Mammary epithelial cell (primary cell): ENCODE data around the gene B4GALNT1.

Source experiments
- CTCF ChIP-seq, 2 donors: IDR thresholded peaks in 1 of 2; conservative IDR thresholded peaks in 1 of 2; 2 replicates each; pipeline ENCODE4 v1.5.1; 2011 to 2012; ENCODE audit warnings: inconsistent platforms in 2 of 2, low read length in 2 of 2, mild to moderate bottlenecking in 2 of 2, control low read depth in 1 of 2, low read depth in 1 of 2; ENCODE audit not compliant: insufficient read depth in 1 of 2; ENCODE audit errors: extremely low read depth in 1 of 2
- EZH2 ChIP-seq: IDR thresholded peaks from 2 replicates; pipeline ENCODE4 v1.6.1; 2012; ENCODE audit warnings: low read length, inconsistent platforms, borderline replicate concordance

GRCh38 chr12:57620936-57621496 is 12.0 kb downstream of the B4GALNT1 start:
- TF ChIP-seq EZH2 (no peak), CTCF (conservative IDR thresholded peaks at IDR 0.05 in 1 of 2, IDR thresholded peaks at IDR 0.05 in 1 of 2; ENCODE audit: extremely low read depth in 1 of 2, insufficient read depth in 1 of 2, low read depth in 1 of 2, low read length in 2 of 2) (no peak)
